ENCODE results near the gene AMOTL1.
"Not testable (repeated sequence)": the region's sequence is repeated elsewhere in the genome, so short reads cannot be mapped to it uniquely, and the experiment has no call there.

Gene AMOTL1

DNA sequence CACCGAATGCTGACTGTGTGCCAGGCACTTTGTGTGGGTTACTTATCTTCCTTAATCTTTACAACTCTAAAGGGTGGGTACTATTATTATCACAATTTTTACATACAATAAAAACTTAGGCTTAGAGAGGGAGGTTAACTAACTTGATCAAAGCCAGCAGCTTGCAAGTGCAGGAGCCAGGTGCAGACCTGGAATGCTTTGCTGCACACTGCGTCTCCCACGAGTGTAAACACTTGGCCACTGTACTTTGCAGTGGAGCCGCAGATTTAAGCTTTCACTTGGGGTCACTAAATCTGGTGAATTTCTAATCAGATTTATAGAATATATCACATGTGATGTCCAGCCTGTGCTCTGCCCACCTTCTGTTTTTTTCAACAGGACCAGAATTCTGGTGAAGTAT lies 36.7 kb downstream of the AMOTL1 start:
- H3K4me3 ChIP-seq: no peak overlapping the region
- H3K9me3 ChIP-seq (ENCODE audit: low read depth, low read length): no peaks in the 10 kb centered on the region
- H3K36me3 ChIP-seq (ENCODE audit: insufficient read depth, low read length): peaks cover 62% of the 10 kb centered on the region
- no peak for TF ChIP-seq FOXP2 (optimal IDR thresholded peaks at IDR 0.05; ENCODE audit: control extremely low read depth, extremely low read length, insufficient read depth)
- no peak for TF ChIP-seq POLR2AphosphoS5 (IDR thresholded peaks at IDR 0.05; ENCODE audit: borderline replicate concordance, low read depth, low read length)
- no peak for TF ChIP-seq EZH2 (IDR thresholded peaks at IDR 0.05)
- no peak overlapping the region for H3K9ac ChIP-seq (ENCODE audit: insufficient read length)
- no peak overlapping the region for H3K27ac ChIP-seq
- no peak for DNase-seq (ENCODE audit: low read depth, low spot score)

DNA sequence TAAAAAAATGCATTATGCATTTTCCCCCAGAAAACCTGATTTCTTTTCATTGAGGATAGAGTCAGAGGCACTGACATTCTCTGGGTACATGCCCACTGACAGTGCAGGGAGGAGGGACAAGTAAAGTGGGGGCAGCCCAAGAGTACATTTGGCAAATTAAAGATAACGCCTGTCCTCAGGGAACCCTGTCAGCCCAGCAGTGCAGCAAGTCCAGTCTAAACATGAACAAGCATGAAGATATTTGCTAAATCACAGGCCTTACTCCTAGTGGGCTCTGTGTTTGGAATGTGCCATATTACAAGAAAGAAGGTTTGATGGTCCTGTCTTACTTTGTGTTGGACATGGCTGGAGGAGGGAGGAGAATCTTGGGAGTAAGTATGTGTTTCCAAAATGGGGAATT lies 37.9 kb downstream of the AMOTL1 start:
- TF ChIP-seq EZH2 (IDR thresholded peaks at IDR 0.05) (no peak), FOXP2 (optimal IDR thresholded peaks at IDR 0.05; ENCODE audit: control extremely low read depth, extremely low read length, insufficient read depth) (no peak), POLR2AphosphoS5 (IDR thresholded peaks at IDR 0.05; ENCODE audit: borderline replicate concordance, low read depth, low read length) (no peak)
- H3K9ac ChIP-seq (ENCODE audit: insufficient read length): no peak overlapping the region
- H3K9me3 ChIP-seq (ENCODE audit: low read depth, low read length): no peaks in the 10 kb centered on the region
- no peak overlapping the region for H3K27ac ChIP-seq
- DNase-seq (ENCODE audit: low read depth, low spot score): no peak
- H3K36me3 ChIP-seq (ENCODE audit: insufficient read depth, low read length): peaks cover 50% of the 10 kb centered on the region
- no peak overlapping the region for H3K4me3 ChIP-seq

DNA sequence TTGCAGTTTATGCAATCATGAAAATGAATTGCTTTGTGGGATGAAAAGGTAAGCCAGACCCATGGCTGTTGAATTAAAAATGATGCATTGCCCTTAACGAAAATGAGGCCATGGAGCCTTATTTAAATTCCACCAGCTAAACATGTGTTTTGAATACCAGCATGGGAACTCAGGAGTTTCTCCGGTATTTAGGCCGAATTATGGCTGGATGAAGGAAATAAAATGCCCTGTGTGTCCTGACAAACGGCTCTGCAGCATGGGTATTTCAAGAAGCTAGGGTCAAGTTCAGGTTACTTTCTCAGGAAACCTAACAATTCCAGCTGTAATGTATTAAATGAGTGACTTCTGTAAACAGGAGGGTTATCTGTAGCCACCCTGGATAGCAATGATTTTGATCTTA lies 38.3 kb downstream of the AMOTL1 start:
- H3K9me3 ChIP-seq (ENCODE audit: low read depth, low read length): no peaks in the 10 kb centered on the region
- DNase-seq (ENCODE audit: low read depth, low spot score): no peak
- no peak overlapping the region for H3K9ac ChIP-seq (ENCODE audit: insufficient read length)
- H3K36me3 ChIP-seq (ENCODE audit: insufficient read depth, low read length): peaks cover 47% of the 10 kb centered on the region
- TF ChIP-seq EZH2 (IDR thresholded peaks at IDR 0.05) (no peak), POLR2AphosphoS5 (IDR thresholded peaks at IDR 0.05; ENCODE audit: borderline replicate concordance, low read depth, low read length) (no peak), FOXP2 (optimal IDR thresholded peaks at IDR 0.05; ENCODE audit: control extremely low read depth, extremely low read length, insufficient read depth) (no peak)
- no peak overlapping the region for H3K4me3 ChIP-seq
- H3K27ac ChIP-seq: no peak overlapping the region

DNA sequence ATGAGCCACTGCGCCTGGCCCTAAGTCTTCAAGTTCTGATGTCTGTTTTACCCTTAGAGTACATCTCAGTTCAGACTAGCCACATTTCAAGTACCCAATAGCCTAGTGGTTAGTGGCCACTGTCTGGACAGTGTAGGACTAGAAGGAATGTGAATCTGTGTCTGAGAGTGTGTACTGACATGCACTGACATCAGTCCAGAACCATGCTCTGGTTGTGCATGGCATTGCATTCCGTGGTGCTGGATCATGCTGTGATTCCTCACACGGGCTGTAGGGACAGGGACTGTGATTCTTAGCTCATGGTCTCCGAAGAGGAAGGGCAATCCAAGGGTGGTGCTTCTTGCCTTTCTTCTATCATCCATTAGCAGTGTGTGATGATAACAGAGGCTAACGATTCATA lies 41.1 kb downstream of the AMOTL1 start:
- H3K27ac ChIP-seq: no peak overlapping the region
- H3K4me3 ChIP-seq: no peak overlapping the region
- peaks cover 48% of the 10 kb centered on the region for H3K36me3 ChIP-seq (ENCODE audit: insufficient read depth, low read length)
- DNase-seq (ENCODE audit: low read depth, low spot score): no peak
- no peak for TF ChIP-seq EZH2 (IDR thresholded peaks at IDR 0.05)
- no peak for TF ChIP-seq POLR2AphosphoS5 (IDR thresholded peaks at IDR 0.05; ENCODE audit: borderline replicate concordance, low read depth, low read length)
- no peak for TF ChIP-seq FOXP2 (optimal IDR thresholded peaks at IDR 0.05; ENCODE audit: control extremely low read depth, extremely low read length, insufficient read depth)
- H3K9ac ChIP-seq (ENCODE audit: insufficient read length): no peak overlapping the region
- no peaks in the 10 kb centered on the region for H3K9me3 ChIP-seq (ENCODE audit: low read depth, low read length)

DNA sequence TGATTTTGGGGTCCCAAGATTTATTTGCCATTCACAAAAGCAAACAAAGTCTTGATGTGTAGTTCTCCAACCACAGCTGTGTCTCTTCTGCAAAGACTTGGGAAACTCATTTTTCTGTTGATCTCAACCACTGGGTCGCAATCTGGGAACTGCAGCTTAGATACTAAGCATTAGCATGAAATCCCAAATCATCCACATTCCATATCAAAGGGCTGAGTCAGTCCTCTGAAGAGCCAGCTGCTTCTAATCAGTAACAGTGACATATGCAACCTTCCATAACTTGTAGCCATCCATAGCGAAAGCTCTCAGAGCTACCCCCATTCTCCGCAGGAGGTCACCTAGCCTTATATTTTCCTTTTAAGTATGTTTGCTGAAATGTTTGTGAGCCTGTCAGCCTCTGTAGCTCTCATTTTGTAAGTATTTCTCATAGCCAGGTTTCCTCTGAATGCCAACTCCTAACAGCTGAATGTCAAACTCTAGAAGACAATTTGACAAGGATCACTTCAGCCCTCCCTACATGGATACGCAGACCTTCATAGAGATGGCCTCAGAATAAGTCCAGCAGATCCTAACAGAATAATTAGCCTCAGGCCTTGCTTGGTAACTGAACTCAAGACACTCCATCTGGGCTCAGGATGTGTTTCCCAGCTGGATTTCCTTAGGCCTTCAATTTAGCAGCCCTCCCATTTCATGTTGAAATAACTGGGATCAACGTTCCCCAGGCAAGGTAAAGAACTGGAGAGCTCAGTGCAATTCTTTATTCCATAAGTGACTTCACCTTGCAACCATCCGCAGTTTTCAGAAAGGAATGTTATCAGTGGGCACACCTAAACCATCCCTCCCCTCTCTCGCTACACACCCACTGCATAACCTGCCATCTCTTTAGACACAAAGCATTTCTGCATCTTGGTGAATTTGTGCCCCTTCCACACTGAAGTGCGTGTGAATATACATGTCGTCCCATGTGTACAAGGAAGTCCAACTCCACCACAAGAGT lies 44.9 kb downstream of the AMOTL1 start:
- DNase-seq (ENCODE audit: low read depth, low spot score); H3K4me3 ChIP-seq; H3K9ac ChIP-seq (ENCODE audit: insufficient read length); H3K27ac ChIP-seq: not testable (repeated sequence)
- Histone ChIP-seq H3K36me3 (ENCODE audit: insufficient read depth, low read length) (peaks cover 52% of the 10 kb centered on the region), H3K9me3 (ENCODE audit: low read depth, low read length) (peaks cover 12% of the 10 kb centered on the region; the same call in 1 of the 2 replicates)

DNA sequence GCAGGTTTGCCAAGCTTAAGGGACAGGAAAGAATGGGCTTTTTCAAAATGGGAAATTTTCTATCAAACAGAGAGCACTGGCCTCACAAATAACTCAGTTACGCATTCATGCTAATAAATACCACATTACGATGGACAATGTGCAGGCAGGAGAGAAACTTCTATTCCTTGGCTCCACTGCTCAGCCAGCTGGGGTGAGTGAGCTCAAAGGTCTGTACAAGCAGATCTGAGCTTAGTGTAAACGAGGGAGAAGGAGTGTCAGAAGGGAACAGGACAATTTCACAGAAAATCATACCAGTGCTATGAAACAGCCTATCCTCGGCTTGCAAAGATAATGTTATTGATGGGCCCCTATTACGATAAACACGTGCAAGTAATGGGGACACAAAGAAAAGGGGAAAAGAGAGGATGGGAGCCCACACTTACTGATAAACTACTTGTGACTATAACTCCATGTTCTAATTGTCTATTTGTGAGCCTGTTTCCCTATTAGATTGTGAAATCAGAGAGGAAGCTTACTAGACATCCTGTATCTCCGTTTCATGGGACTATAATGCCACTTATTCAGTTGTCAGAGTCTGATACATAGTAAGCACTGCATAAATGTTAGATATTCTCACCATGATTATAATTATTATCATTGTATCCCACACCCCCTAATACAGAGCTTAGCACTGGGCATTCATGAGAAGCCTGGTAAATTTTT lies 46.3 kb downstream of the AMOTL1 start:
- Histone ChIP-seq H3K27ac (no peak overlapping the region), H3K36me3 (ENCODE audit: insufficient read depth, low read length) (peaks cover 58% of the 10 kb centered on the region), H3K4me3 (no peak overlapping the region), H3K9me3 (ENCODE audit: low read depth, low read length) (peaks cover 12% of the 10 kb centered on the region; the same call in 1 of the 2 replicates), H3K9ac (ENCODE audit: insufficient read length) (no peak overlapping the region)
- DNase-seq (ENCODE audit: low read depth, low spot score): no peak
- TF ChIP-seq FOXP2 (optimal IDR thresholded peaks at IDR 0.05; ENCODE audit: control extremely low read depth, extremely low read length, insufficient read depth) (no peak), POLR2AphosphoS5 (IDR thresholded peaks at IDR 0.05; ENCODE audit: borderline replicate concordance, low read depth, low read length) (no peak), EZH2 (IDR thresholded peaks at IDR 0.05) (no peak)

DNA sequence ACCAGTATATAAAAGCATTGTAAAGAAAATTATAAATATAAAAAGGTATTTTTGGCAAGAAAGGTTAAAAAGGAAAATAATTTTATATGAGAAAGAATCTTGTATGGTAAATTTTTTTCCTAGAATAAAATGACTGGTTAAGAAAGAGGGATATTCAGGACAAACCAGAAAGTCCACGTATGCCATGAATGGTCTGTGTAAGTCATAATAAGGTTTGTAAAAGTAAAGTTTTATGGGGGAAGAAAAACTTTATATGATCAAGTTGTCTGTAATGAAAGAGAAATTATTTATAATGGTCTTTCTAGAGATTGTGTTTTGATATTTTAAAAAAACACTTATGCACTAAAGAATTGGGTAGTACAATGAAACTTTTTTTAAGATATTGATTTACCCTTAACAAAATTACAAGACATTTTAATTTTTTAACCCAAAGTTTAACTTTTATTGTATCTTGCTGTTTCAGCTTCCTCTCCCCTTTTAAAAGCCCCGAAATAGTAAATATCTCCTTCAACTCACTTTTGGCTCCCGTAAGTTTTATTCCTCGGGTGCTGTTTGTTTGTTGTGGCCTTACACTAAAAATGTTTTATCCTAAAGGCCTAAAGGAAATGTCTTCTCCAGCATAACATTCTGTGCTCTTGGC lies 47.7 kb downstream of the AMOTL1 start:
- Histone ChIP-seq H3K9me3 (ENCODE audit: low read depth, low read length) (peaks cover 12% of the 10 kb centered on the region; the same call in 1 of the 2 replicates), H3K36me3 (ENCODE audit: insufficient read depth, low read length) (peaks cover 67% of the 10 kb centered on the region), H3K4me3 (no peak overlapping the region), H3K9ac (ENCODE audit: insufficient read length) (no peak overlapping the region), H3K27ac (no peak overlapping the region)
- no peak for TF ChIP-seq POLR2AphosphoS5 (IDR thresholded peaks at IDR 0.05; ENCODE audit: borderline replicate concordance, low read depth, low read length)
- no peak for TF ChIP-seq EZH2 (IDR thresholded peaks at IDR 0.05)
- TF ChIP-seq FOXP2 (optimal IDR thresholded peaks at IDR 0.05; ENCODE audit: control extremely low read depth, extremely low read length, insufficient read depth): no peak
- no peak for DNase-seq (ENCODE audit: low read depth, low spot score)

DNA sequence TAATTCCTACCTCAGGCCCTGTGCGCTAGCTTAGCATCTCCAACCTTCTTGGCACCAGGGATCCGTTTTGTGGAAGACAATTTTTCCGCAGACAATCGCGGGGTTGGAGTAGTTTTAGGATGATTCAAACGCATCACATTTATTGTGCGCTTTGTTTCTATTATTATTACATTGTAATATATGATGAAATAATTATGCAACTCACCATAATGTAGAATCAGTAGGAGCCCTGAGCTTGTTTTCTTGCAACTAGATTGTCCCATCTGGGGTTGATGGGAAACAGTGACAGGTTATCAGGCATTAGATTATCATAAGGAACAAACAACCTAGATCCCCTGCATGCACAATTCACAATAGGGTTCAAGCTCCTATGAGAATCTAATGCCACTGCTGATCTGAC lies 52.3 kb downstream of the AMOTL1 start:
- no peak for TF ChIP-seq EZH2 (IDR thresholded peaks at IDR 0.05)
- no peak for TF ChIP-seq POLR2AphosphoS5 (IDR thresholded peaks at IDR 0.05; ENCODE audit: borderline replicate concordance, low read depth, low read length)
- TF ChIP-seq FOXP2 (optimal IDR thresholded peaks at IDR 0.05; ENCODE audit: control extremely low read depth, extremely low read length, insufficient read depth): no peak
- H3K4me3 ChIP-seq: no peak overlapping the region
- H3K36me3 ChIP-seq (ENCODE audit: insufficient read depth, low read length): peaks cover 87% of the 10 kb centered on the region
- no peak for DNase-seq (ENCODE audit: low read depth, low spot score)
- peaks cover 12% of the 10 kb centered on the region; the same call in 1 of the 2 replicates for H3K9me3 ChIP-seq (ENCODE audit: low read depth, low read length)
- no peak overlapping the region for H3K27ac ChIP-seq
- H3K9ac ChIP-seq (ENCODE audit: insufficient read length): no peak overlapping the region

All from SK-N-MC (cell line).